Activated naive CD4-positive, alpha-beta T cell treated with anti-CD3 and anti-CD28 coated beads, Interleukin-2, amount 50 U/mL, for 72 hours (primary cell): ENCODE measurements around the gene KRTAP10-9. TPM values are rescaled to one million over a fixed set of nuclear protein-coding genes. Genes with fewer than 3 reads are reported as not detected.
"Not testable (repeated sequence)": the region's sequence is repeated elsewhere in the genome, so short reads cannot be mapped to it uniquely, and the experiment has no call there.

Experiments
- ATAC-seq, 2 donors: fragments of 150-1000 bp; cut with Tn5 transposase; 2 replicates each; pipeline ENCODE4 v1.10.0; 2021; ENCODE audit warnings: mild to moderate bottlenecking in 2 of 2, moderate library complexity in 2 of 2
- DNase-seq, 2 donors: peaks; one replicate each; pipeline ENCODE4 v3.0.0; 2021 to 2022; ENCODE audit warnings: low spot score in 2 of 2
- H3K27ac Mint-ChIP-seq, 2 donors: one replicate each; pipeline ENCODE4 v1.8.0; 2022; ENCODE audit warnings: mild to moderate bottlenecking in 2 of 2, mixed read lengths in 2 of 2
- H3K36me3 Mint-ChIP-seq, 2 donors: one replicate each; pipeline ENCODE4 v1.8.0; 2022; ENCODE audit warnings: mixed read lengths in 2 of 2
- H3K9me3 Mint-ChIP-seq, 2 donors: one replicate each; pipeline ENCODE4 v1.8.0; 2022; ENCODE audit warnings: mixed read lengths in 2 of 2
- total RNA-seq, 2 donors: library from RNA; stranded (reverse); gene quantifications; one replicate each; pipeline ENCODE4 v1.2.3, GENCODE V29; 2022

KRTAP10-9 gene
- total RNA-seq, 2 donors from 2014 or later: not detected

- H3K36me3 Mint-ChIP-seq: peaks cover 34 to 47% of the 10 kb centered on the region in 2 donors
- peaks cover 33 to 39% of the 10 kb centered on the region in 2 donors for H3K9me3 Mint-ChIP-seq
- ATAC-seq (no peak), DNase-seq (no peak)
- H3K27ac Mint-ChIP-seq: no peak overlapping the region
These were observed 18.0 kb downstream of the KRTAP10-9 start for GRCh38 chr21:44644878-44645277.

DNA sequence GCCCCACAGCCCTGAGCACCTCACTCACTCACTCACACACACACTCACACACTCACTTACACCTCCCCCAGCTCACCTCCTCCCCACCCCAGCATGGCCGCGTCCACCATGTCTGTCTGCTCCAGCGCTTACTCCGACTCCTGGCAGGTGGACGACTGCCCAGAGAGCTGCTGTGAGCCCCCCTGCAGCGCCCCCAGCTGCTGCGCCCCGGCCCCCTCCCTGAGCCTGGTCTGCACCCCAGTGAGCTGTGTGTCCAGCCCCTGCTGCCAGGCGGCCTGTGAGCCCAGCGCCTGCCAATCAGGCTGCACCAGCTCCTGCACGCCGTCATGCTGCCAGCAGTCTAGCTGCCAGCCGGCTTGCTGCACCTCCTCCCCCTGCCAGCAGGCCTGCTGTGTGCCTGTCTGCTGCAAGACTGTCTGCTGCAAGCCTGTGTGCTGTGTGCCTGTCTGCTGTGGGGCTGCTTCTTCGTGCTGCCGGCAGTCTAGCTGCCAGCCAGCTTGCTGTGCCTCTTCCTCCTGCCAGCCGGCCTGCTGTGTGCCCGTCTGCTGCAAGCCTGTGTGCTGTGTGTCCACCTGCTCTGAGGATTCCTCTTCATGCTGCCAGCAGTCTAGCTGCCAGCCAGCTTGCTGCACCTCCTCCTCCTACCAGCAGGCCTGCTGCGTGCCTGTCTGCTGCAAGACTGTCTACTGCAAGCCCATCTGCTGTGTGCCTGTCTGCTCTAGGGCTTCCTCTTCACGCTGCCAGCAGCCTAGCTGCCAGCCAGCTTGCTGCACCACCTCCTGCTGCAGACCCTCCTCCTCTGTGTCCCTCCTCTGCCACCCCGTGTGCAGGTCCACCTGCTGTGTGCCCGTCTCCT, 19.7 kb downstream of the KRTAP10-9 start, which contains the start of gene KRTAP10-11:
Gene KRTAP10-11, plus strand, starts transcription at position 49 of the 856 bp plus-strand sequence. Its CDS starts 45 bp downstream, at position 94.
- Mint-ChIP-seq H3K27ac (peak within 1 kb of the TSS in 1 of 2 donors; percentile 62), H3K9me3 (peaks cover 26 to 29% of the 10 kb centered on the region in 2 donors), H3K36me3 (peaks cover 25 to 42% of the 10 kb centered on the region in 2 donors)
- ATAC-seq, DNase-seq: not testable (repeated sequence)

DNA sequence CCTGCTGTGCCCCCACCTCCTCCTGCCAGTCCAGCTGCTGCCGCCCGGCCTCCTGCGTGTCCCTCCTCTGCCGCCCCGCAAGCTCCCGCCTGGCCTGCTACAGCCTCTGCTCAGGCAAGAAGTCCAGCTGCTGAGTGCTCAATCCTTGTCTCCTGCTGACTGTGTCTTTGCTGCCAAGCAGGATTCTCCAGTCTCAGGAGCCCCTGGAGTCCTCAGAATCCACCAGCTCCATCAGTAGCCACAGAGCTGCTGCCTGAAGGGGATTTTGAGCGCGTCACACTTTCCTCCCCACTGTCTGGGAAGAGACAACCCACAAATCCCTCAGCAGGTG, 20.3 kb downstream of the KRTAP10-9 start:
- peak overlapping the region in 1 of 2 donors; percentile 62 for H3K27ac Mint-ChIP-seq
- peaks cover 25 to 39% of the 10 kb centered on the region in 2 donors for H3K36me3 Mint-ChIP-seq
- no peak for DNase-seq
- ATAC-seq: no peak
- H3K9me3 Mint-ChIP-seq: peaks cover 26% of the 10 kb centered on the region in 2 donors

GRCh38 chr21:44648557-44649311, 21.8 kb downstream of the KRTAP10-9 start:
- DNase-seq (no peak), ATAC-seq (no peak)
- Mint-ChIP-seq H3K36me3 (peaks cover 14 to 31% of the 10 kb centered on the region in 2 donors), H3K27ac (no peak overlapping the region), H3K9me3 (peaks cover 14 to 15% of the 10 kb centered on the region in 2 donors)

- no peak for DNase-seq
- H3K36me3 Mint-ChIP-seq: peaks cover 6 to 29% of the 10 kb centered on the region in 2 donors
- no peak overlapping the region for H3K27ac Mint-ChIP-seq
- ATAC-seq: no peak
- peaks cover 6 to 12% of the 10 kb centered on the region in 2 donors for H3K9me3 Mint-ChIP-seq
These were observed 22.7 kb downstream of the KRTAP10-9 start for GRCh38 chr21:44649521-44650100.

DNA sequence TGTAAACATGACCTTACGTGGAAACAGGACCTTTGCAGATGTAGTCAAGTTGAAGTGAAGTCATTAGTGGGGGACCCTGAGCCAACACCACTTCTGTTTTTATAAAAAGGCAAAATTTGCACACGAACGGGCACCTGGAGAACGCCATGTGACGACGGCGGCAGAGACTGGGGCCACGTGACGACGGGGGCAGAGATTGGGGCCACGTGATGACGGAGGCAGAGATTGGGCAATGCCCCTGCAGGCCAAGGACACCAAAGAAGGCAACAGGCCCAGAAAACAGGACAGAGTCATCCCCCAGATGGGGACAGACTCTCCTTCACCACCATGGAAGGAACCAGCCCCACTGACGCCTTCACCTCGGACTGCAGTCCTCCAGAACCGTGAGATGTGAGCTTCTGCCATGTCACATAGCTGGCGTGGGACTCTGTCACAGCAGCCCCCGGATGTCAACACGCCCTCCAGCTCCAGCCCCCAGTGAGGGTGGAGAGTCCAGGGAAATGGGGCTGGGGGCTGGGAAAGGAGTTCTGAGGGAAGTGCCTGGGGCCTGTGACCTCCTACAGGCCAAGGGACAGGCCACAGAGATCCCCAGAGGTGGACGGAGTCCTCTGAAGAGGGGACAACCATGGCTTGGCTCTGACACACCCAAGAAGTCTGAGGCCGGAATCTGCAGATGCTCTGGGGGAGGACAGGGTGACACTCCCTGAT, 23.5 kb downstream of the KRTAP10-9 start:
- Mint-ChIP-seq H3K27ac (no peak overlapping the region), H3K36me3 (peaks cover 0 to 23% of the 10 kb centered on the region in 2 donors), H3K9me3 (peaks cover 0 to 6% of the 10 kb centered on the region in 2 donors)
- no peak for DNase-seq
- ATAC-seq: no peak

DNA sequence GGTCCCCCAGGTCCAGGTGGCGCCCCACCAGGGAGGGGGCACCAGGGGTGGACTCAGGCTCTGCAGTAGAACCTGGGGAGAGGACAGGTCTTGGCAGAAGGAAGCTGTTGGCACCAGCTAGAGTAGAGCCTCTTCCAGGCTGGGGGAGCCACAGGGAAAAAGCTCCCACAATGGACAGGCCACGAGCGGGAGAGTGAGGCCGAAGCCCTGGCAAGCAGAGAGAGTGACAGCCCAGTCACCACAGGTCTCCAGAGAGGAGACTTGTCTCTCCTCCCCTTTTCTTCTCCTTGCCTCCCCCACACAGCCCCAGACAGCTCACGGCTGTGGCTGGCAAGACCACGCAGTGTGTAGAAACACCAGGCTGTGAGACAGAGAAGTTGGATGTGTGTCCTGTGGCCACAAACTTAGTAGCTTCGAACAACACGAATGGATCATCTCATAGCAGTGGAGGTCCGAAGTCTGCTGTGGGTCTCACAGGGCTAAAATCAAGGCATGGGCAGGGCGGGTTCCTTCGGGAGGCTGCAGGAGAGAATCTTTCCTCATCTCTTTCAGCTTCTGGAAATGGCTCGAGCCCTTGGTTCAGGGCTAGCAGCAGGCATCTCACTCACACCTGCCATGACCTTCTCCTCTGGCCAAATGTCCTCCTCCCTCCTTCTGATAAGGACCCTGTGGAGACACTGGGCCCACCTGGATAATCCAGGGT, 24.2 kb downstream of the KRTAP10-9 start:
- Mint-ChIP-seq H3K36me3 (peaks cover 4 to 26% of the 10 kb centered on the region in 2 donors), H3K27ac (no peak overlapping the region), H3K9me3 (peaks cover 4 to 8% of the 10 kb centered on the region in 2 donors)
- ATAC-seq (no peak), DNase-seq (no peak)

GRCh38 chr21:44653123-44653522, 26.2 kb downstream of the KRTAP10-9 start:
- Mint-ChIP-seq H3K9me3 (peaks cover 19 to 25% of the 10 kb centered on the region in 2 donors), H3K27ac (no peak overlapping the region), H3K36me3 (peaks cover 24 to 38% of the 10 kb centered on the region in 2 donors)
- DNase-seq: no peak
- no peak for ATAC-seq

- ATAC-seq: peak in 1 of 2 donors; percentile 13
- H3K27ac Mint-ChIP-seq: no peak overlapping the region
- peaks cover 19 to 31% of the 10 kb centered on the region in 2 donors for H3K9me3 Mint-ChIP-seq
- no peak for DNase-seq
- H3K36me3 Mint-ChIP-seq: peaks cover 25 to 44% of the 10 kb centered on the region in 2 donors
These were observed 27.0 kb downstream of the KRTAP10-9 start for GRCh38 chr21:44653656-44654575.

DNA sequence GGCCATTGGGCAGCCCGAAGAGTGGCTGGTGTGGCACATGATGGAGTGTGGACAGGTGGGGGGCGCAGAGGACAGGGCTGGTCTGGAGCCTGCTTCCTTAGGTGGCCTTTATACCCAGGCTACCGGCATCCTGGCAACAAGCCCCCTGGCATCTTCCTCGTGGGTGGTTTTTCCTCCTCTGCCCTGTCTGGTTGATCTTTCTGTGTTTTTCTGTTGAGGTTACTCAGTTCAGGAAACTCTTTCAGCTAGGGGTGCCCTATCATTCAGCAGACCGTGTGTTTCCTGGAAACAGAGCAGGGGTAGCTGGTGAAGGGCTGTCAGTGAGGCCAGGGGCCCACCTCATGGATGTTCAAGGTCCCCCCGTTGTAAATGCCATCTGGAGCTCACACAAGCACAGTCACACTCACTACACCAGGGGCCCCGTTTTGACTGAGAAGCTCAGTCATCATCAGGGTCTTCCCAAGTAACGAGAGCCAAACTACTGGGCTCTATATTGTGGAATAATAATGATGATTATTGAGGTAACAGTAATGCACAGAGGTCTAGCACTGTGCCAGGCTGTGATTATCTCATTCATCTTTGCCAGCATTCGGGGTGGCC, 27.8 kb downstream of the KRTAP10-9 start, which contains the start of gene KRTAP12-4:
Gene KRTAP12-4, minus strand, starts transcription at position 84 of the 600 bp plus-strand sequence. Its CDS starts 45 bp downstream, at position 39.
- H3K36me3 Mint-ChIP-seq: peaks cover 25 to 46% of the 10 kb centered on the region in 2 donors
- no peak for DNase-seq
- no peak within 1 kb of the TSS for H3K27ac Mint-ChIP-seq
- no peak for ATAC-seq
- H3K9me3 Mint-ChIP-seq: peaks cover 19 to 35% of the 10 kb centered on the region in 2 donors

DNA sequence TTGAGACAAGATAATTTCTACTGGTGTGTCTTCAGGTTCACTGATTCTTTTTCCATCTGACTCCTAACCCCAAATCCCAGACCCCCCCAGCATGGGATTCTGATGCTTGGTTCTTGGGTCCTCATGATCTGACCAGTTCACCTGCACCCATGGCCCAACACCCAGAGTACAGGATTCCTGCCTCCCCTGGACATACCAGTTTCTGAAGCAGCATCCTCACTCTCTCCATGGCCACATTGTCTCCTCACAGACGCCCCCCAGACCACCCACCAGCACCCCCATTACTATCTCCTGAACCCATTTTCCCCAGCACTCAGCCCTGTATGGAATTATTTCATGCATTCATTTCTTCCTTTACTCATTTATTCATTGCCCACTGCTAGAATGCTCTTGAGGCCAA, 30.0 kb downstream of the KRTAP10-9 start:
- H3K27ac Mint-ChIP-seq: peak overlapping the region; percentile 69 to 74
- peaks cover 31 to 56% of the 10 kb centered on the region in 2 donors for H3K36me3 Mint-ChIP-seq
- no peak for DNase-seq
- H3K9me3 Mint-ChIP-seq: peaks cover 19 to 46% of the 10 kb centered on the region in 2 donors
- no peak for ATAC-seq

GRCh38 chr21:44657635-44658540, 31.0 kb downstream of the KRTAP10-9 start, which contains the start of gene KRTAP12-3:
KRTAP12-3 (plus strand) TSS chr21:44657932; CDS start chr21:44657980, 48 bp downstream.
- DNase-seq: no peak
- ATAC-seq: peak; percentile 69 to 71
- Mint-ChIP-seq H3K36me3 (peaks cover 31 to 56% of the 10 kb centered on the region in 2 donors), H3K9me3 (peaks cover 19 to 51% of the 10 kb centered on the region in 2 donors), H3K27ac (peak within 1 kb of the TSS; percentile 69 to 74)

GRCh38 chr21:44658541-44658910, 31.6 kb downstream of the KRTAP10-9 start:
- Mint-ChIP-seq H3K36me3 (peaks cover 31 to 55% of the 10 kb centered on the region in 2 donors), H3K27ac (peak overlapping the region in 1 of 2 donors; percentile 74), H3K9me3 (peaks cover 19 to 51% of the 10 kb centered on the region in 2 donors)
- ATAC-seq (no peak), DNase-seq (no peak)
